Medulla oblongata (tissue), 1 donor: ENCODE data around the gene ZNF213.

Source experiments
- DNase-seq: peaks from one replicate; pipeline ENCODE4 v3.0.0-alpha.2; 2015; ENCODE audit errors: extremely low spot score

The ZNF213 gene, protein sequence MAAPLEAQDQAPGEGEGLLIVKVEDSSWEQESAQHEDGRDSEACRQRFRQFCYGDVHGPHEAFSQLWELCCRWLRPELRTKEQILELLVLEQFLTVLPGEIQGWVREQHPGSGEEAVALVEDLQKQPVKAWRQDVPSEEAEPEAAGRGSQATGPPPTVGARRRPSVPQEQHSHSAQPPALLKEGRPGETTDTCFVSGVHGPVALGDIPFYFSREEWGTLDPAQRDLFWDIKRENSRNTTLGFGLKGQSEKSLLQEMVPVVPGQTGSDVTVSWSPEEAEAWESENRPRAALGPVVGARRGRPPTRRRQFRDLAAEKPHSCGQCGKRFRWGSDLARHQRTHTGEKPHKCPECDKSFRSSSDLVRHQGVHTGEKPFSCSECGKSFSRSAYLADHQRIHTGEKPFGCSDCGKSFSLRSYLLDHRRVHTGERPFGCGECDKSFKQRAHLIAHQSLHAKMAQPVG

DNA sequence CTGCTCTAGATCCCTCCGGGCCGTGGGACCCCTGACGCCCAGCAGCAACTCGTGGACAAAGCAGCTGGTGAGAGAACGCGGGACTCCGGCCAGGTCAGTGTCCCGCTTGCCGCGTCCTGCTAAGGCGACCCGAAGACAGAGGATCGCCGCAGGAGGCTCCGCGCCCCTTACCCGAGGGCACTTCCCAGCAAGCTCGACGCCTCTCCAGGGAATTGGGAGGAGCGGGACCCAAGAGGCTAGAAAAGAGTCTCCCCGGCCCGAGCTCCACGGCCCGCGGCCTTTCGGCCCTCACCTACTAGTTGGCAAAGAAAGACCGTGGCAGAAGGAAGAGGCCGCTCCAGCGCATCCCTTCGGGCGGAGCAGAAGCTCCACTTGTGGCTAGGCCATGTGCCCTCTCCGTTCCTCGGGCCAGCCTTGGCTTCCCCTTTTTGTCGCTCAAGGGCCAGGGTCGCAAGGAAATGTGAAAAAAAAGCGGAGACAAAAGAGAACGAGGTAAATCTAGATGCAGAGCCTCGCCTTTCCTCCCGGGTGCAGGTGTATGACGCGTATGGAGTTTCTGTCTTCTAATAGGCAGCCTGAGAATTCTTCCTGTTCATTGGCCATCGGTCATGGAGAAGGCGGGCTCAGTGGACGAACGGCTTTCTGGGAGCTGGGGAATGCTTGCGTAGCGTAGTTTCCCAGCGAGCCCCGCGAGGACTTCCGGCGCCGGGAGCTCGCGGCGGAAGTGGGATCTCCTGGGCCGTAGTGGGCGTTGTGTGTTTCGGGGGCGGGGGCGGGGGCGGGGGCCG lies at the start of gene ZNF213:
TSS of gene ZNF213 (plus strand) at position 692 of the 788 bp plus-strand sequence. CDS start 2,252 bp downstream, outside the sequence.
- peak; percentile 99 for DNase-seq

DNA sequence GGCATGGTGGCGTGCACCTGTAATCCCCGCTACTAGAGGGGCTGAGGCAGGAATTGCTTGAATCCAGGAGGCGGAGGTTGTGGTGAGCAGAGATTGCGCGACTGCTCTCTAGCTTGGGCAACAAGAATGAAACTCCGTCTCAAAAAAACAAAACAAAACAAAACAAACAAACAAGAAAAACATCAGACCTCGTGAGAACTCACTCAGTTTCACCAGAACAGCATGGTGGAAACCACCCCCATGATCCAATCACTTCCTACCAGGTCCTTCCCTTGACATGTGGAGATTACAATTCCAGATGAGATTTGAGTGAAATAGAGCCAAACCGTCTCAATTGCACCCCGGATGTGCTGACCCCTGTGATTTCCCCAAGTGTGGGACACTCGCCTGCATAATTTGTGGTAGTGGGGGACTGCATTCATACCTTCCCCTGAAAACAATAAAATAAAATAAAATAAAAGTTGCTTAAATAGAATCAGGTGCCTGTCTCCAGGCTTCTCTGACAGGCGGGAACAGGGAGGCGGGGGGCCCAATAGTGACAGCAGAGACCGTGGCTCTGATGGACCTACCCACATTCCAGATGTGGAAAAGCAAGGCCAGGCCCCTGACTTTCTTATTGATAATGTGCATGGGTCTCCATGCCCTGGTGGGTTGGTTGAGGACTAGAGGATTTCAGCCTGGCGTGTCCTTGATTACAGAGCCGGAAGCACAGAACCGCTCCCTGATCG lies 48.8 kb upstream of the ZNF213 start:
- no peak for DNase-seq

DNA sequence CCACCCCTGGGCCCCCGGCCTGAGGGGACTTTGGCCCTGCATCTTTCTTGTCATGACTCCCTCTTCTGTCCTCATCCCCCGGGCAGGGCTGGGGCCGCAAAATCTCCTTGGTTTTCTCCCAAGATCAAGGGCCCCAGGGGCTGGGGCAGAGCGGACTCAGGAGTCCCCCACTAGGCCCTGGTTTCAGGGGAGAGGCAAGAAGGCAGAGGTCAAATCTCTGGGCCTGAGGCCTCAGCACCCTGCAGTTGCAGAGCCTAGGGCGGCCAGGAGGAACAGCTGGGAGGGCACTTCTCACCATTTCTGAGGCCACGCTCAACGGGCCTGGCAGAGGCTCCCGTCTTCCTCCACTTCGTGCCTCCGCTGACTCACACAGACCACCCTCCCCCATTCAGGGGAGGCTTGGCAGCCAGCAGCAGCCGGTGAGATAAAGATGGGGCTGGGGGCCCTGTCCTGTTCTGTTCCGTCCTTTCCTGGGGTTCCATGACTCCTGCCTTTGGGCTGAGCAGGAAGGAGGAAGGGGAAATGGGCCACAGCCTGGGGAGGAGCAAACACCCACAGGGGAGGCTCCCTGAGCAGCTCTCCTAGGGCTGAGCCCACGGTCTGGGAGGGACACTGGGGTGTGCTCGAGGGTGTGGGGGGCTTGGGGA lies 48.1 kb upstream of the ZNF213 start:
- no peak for DNase-seq

DNA sequence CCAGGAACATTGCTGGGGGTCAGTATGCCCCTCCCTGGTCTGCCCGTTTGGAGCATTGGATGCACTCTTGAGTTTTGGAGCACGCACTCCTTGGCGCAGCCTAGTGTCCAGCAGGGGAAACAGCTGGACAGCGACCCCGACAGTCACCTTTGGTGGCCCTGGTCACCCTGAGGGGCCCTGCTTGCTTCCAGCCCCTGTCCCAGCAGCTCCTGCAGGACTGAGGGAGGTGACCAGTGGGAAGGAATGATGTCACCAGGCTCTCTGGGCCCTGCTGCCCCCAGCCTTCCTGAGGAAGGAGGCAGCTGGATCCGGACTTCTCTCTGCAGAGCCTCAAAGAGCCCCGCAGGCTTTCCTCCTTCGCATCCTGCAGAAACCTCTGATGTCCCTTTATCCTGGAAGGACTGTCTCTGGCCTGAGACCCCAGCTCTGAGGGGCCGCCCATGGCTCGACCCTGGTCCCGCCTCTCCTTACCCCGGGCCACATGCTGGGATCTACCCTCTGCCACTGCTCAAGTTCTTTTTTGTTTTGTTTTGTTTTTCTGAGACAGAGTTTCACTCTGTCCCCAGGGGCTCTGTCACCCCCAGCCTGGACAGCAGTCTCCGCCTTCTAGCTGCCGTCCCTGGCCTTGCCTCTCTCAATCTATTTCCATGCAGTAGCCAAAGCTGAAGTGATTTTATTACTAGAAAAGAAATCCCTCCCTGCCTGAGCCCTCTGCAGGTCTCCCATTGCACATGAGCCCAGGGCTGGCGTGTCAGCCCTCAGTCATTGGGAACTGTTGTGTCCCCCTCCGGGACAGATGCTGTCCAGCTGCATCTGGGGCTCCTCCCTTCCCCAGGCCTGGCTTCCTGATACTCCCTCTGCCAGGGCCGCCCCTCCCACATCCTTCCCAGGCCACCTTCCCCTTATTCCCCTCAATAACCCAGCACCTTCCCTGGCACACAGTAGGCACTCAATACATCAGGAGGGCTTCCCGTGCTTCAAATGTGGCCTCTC lies 47.3 kb upstream of the ZNF213 start:
- DNase-seq = no peak

DNA sequence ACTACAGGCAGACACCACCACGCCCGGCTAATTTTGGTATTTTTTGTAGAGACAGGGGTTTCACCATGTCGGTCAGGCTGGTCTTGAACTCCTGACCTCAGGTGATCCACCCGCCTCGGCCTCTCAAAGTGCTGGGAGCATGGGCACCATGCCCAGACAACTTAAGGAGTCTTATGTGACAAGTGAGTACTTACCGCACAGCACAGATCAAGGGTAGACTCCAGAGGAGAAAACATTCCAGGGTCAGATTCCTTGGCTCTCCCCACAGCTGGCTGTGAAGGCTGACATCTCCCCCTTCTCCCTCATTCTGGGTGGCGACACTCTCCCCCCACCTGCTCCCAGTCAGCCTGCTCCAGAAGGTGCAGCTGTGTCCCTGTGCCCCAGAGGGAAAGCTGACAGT lies 46.4 kb upstream of the ZNF213 start:
- DNase-seq = no peak

DNA sequence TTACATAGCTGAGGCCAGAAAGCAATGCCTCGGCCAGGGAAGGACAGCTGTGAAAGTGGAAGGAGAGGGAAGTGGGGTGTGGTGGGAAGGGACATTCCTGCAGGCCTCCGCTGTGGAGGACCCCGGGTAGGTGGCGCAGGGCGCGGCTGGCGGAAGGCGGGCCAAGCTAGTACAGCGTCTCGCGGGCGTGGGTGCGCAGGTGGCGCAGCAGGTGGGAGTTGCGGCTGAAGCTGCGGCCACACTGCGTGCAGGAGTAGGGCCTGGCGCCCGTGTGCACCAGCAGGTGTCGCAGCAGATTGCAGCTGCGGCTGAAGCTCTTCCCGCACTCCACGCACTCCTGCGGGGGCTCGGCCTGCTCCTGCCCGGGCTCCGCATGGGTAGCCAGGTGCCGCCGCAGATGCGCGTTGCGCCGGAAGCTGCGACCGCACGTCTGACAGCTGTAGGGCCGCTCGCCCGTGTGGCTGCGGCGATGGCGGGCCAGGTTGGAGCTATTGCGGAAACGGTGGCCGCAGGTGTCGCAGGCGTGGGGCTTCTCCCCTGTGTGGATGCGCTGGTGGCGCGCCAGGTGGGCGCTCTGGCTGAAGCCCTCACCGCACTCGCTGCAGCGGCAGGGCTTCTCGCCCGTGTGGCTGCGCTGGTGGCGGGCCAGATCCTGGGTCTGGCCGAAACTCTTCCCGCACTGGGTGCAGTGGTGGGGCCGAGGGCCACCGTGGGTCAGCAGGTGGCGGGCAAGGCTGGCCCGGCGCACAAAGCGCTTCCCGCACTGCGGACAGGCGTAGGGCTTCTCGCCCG lies 45.7 kb upstream of the ZNF213 start:
- DNase-seq = no peak

DNA sequence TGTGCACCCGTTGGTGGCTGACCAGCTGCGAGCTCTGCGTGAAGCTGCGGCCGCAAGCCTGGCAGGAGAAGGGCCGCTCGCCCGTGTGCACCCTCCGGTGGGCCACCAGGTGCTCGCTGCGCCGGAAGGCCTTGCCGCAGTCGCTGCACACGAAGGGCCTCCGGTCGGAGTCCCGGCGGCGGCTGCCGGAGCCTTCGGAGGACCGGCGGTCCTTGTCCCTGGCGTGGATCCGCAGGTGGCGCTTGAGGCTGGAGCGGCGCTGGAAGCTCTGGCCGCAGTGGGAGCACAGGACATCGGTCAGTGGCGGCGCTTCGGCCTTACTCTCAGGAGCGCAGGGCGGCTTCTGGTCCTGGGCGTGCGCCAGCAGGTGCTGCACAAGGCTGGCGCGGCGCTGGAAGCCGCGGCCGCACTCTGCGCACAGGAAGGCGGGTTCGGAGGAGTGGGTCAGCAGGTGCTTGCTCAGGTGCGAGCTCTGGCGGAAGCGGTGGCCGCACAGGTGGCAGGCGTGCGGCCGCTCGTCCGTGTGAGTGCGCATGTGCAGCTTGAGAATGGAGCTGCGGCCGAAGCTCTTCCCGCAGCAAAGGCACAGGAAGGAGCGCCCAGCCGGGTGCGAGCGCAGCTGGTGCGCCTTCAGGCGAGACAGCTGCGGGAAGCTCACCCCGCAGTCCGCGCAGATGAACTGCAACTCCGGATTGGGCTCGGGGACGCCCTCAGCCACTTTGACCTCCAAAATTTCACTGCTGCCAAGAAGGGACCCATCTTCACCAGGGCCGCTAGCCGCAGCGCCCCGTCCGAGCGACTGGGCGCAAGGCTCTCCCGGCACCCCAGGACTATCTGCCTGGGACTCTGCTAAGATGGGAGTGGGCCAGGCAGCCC lies 44.9 kb upstream of the ZNF213 start:
- DNase-seq = no peak

DNA sequence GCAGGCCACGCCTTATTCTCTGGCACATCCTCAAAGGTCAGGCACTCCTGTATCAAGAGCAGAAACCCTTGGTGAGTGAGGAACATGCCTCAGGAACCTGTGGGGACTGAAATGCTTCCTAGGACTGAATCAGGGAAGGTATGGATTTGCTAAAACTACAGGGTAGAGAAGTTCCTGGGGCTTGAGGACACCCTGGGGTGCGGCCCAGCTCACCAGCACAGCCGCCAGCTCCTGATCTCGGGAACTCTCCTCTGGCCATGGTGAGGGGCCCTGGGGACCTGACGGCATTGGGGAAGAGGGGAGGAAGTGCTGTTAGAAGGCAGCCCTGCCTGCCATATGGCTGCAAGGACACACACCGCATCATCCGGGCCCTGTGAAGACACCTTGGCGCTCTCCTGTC lies 43.3 kb upstream of the ZNF213 start:
- no peak for DNase-seq

DNA sequence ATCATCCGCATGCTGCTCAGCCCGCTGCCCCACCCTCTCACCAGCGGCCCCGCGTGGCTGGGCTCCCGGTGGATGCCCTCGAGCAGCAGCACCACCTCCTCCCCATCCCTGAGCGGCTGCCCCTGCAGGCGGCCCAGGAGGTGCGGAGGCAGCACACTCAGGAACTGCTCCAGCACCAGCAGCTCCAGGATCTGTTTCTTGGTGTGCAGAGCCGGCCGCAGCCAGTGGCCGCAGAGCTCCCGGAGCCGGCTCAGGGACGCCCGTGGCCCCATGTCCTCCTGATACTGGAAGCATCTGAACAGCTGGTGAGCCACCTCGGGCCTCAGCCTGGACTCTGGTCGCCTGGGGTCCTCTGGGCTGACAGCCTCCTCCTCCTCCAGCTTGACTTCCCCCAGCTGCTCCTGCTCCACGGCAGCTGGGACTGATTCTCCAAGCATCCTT lies 42.3 kb upstream of the ZNF213 start:
- DNase-seq = no peak

DNA sequence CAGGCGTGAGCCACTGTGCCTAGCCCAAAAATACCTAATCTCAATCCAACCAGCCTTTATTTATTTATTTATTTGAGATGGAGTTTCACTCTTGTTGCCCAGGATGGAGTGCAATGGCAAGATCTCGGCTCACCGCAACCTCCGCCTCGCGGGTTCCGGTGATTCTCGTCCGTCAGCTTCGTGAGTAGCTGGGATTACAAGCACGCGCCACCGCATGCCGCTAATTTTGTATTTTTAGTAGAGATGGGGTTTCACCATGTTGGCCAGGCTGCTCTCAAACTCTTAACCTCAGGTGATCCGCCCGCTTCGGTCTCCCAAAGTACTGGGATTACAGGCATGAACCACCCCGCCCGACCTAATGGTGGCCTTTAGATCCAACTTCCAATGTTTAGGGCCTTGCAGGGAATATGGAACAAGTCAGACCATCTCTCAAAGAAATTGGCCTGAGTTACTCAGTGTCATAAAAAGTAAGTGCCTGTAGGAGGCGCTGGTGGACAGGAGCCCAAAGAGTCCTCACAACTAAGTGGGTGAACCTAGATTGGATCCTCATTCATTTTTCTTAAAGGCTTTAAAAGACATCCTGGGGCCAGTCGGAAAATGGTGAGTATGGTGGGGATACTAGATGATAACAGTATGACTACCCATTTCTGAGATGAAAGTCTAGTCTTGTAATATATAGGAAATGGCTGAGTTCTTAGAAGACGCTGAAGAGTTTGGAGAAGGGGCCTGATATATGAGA lies 40.4 kb upstream of the ZNF213 start:
- peak; percentile 27 for DNase-seq

DNA sequence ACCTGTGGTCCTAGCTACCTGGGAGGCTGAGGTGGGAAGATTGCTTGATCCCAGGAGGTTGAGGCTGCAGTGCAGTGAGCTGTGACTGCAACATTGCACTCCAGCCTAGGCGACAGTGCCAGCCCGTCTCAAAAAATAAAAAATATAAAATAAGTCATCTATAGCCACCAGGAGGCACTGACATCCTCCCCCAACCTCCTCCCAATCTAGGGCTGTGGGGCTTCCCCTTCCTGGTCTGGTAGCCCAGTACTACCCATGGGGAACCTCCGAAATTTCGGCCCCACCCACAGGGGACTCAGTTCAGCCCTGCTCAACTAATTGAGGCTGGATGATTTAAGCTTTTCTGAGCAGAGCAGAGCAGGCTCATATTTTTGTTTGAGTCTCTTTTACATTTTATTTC lies 39.0 kb upstream of the ZNF213 start:
- DNase-seq = peak; percentile 25

DNA sequence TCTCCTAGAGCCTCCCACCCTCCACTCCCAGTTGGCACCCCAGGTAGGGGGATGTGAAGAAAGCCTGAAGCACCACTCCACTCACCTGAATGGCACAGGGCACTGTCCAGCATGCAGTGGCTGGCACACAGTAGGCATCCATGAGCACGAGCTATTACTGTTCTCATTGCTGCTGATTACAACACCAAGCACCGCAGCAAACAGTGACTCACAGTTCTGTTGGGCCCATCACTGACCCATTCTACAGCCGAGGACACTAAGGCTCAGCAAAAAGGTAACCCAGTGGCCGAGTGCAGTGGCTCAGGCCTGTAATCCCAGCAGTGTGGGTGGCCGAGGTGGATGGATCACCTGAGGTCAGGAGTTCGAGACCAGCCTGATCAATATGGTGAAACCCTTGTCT lies 38.5 kb upstream of the ZNF213 start:
- DNase-seq = no peak

DNA sequence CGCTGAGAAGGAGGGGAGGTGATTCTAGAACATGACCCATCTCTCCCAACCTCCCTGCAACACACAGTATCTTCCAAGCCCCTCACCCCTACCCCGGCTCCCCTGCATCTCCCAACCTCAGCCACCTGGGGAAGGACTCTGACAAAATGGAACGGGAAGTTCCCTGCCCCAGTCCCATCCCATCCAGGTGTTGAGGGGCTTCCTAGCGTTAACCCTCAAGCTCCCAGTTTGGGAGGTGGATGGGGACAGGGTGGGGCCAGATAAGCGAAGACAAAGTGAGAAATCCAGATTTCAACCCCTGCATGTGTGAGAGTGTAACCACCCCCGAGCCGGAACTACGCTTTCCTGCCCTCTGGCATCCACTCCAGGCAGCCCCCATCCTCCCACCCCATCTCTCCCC lies 37.6 kb upstream of the ZNF213 start:
- no peak for DNase-seq

DNA sequence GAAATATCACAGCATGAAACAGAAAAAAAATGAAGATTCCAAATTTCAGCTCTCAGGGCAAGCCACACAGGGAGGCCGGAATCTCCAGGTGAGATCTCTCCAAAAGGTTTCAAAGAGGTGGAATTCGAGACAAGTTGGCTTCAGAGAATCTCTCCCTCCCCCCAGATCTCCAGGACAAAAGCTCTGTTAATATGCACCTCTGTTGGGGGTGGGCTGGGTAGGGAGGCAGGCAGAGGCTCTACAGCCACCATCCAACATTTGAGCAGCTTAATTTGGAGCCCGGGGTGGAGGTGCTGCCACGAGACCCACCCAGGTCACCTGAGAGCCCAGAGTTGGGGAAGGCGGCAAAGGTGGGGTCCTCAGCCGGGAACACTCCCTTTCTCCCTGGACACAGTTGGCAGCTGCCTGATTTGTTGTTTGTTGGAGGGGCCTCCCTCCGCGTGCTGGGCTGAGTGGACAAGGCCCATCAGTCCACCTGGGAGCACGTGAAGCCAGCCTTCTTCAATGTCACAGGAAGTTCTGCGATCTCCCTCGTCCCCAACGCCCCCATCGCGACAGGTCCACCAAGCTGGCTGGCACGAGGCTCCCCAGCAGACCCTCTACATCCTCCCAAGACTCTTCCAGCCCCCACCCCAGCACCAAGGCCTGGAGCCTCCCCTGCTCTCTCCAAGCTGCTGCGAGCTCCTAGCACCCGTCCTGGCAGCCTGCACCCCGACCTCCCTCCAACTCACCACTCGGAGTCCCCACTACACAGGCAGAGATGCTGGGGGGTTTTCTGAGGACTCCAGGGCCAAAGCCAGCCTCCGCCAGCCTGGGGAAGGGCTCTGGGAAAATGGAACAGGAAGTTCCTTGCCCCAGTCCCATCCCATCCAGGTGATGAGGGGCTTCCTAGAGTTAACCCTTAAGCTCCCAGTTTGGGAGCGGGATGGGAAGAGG lies 36.1 kb upstream of the ZNF213 start, which contains the start of gene ZSCAN10:
TSS of gene ZSCAN10 (minus strand) at position 836 of the 936 bp plus-strand sequence. CDS start 6,357 bp downstream, outside the sequence.
- DNase-seq = no peak

DNA sequence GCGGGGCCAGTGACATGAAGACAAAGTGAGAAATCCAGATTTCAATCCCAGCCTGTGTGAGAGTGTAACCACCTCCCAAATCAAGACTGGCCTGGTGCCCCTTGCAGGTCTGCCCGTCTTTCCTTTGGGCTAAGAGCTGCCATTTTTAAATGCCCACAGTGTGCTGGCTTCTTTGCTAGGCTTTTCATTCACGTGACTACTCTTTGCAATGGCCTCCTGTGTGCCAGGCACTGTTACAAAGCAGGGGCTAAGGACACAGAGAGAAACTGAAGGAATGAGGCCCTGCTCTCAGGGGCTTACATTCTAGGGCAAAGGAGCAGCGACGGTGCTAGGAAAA lies 35.5 kb upstream of the ZNF213 start:
- DNase-seq = no peak

DNA sequence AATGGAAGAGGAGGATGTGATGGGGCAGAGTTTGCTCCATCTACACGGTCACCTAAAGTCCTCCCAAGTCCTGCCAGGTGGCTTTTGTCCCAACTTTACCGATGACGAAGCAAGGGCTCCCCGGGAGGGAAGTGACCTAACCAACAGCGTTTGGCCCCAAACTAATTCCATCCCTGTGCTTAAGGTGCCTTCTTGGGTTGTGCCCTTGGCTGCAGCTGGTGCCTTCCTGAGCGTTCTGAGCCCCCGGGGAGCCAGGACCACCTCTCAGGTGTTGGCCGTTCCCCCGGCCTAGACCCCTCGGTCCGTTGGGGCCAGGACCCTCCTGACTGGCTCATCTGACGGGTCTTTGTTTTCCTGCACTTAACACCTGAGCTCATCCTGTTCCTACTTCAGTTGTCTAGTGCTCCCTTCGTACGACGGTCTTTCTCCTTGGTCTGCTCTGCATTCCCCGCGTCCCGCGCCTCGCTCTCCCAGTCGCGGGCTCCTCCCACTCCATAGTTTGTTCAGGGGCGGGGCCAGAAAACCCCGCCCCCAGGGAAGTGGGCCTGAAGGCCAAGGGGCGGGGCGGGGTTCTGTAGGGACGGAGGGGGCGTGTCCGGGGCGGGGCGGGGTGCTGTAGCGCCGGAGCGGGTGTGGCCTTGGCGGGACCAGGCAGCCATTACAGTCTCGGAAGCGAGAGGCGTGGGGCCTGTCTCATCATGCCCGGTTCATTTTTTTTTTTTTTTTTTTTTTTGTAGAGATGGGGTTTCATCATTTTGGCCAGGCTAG lies 34.9 kb upstream of the ZNF213 start:
- peak; percentile 81 for DNase-seq
